GM12878 (cell line): ENCODE measurements around the gene FSTL4. TPM values are rescaled to one million over a fixed set of nuclear protein-coding genes. Genes with fewer than 3 reads are reported as not detected.

Source experiments
- ATAC-seq: fragments of 200-7000 bp; cut with Tn5 transposase; 3 replicates; pipeline ENCODE4 v1.9.1; 2020; ENCODE audit warnings: mild to moderate bottlenecking, moderate library complexity
- BruUV-seq: library from RNA; stranded (reverse); fragments of 400-500 nt; replicated peaks from 2 replicates; lab custom pipeline; 2021; lab: Mats Ljungman, UMichigan
- CTCF ChIA-PET: fragments of 300-600 bp; sonication (Branson Sonifier 250); formaldehyde crosslinking; extraction: SDS; loops from one replicate; lab custom pipeline; 2021; ENCODE audit warnings: inconsistent platforms; lab: Yijun Ruan, JAX
- POLR2A ChIA-PET: fragments of 350-600 bp; formaldehyde crosslinking; extraction: SDS; loops from one replicate; lab custom pipeline; 2021; ENCODE audit warnings: inconsistent platforms; lab: Charles Lee
- RAD21 ChIA-PET: fragments of 300-600 bp; sonication (Branson Sonifier 250); formaldehyde crosslinking; loops from one replicate; lab custom pipeline; 2023; ENCODE audit warnings: antibody characterized with exemption; ENCODE audit not compliant: unreplicated experiment; lab: Charles Lee
- SMC1A ChIA-PET: fragments of 300-600 bp; sonication (Branson Sonifier 250); formaldehyde crosslinking; loops from one replicate; lab custom pipeline; 2023; ENCODE audit not compliant: unreplicated experiment, uncharacterized antibody; lab: Charles Lee
- DNase-seq: peaks from one replicate; pipeline ENCODE4 v3.0.0-alpha.2; 2011; ENCODE audit warnings: low read depth, low spot score
- FAIRE-seq: peaks from 3 replicates; lab custom pipeline; 2011; peaks lifted over from hg19 to GRCh38; lab: Jason Lieb, UNC
- H2AFZ ChIP-seq: 2 replicates; pipeline ENCODE4 v1.6.0; 2011; ENCODE audit warnings: low read depth, low read length, control low read depth; ENCODE audit not compliant: control insufficient read depth
- H3K27ac ChIP-seq: 2 replicates; pipeline ENCODE4 v1.5.1; 2011; ENCODE audit warnings: control low read depth; ENCODE audit not compliant: control insufficient read depth, insufficient read depth
- H3K27me3 ChIP-seq, 2 experiments: replicated peaks in 1 of 2; 2 replicates each; pipeline versions ENCODE4 v1.6.0 to v1.6.1; 2011; ENCODE audit warnings: low read length in 1 of 2; ENCODE audit not compliant: control insufficient read depth in 2 of 2, insufficient read depth in 2 of 2
- H3K36me3 ChIP-seq, 2 experiments: 2 replicates each; pipeline ENCODE4 v1.5.1; 2011; ENCODE audit warnings: low read length in 1 of 2; ENCODE audit not compliant: control insufficient read depth in 2 of 2, insufficient read depth in 2 of 2
- H3K4me1 ChIP-seq: 2 replicates; pipeline ENCODE4 v1.6.1; 2011; ENCODE audit warnings: mild to moderate bottlenecking, low read length, moderate library complexity, mixed read lengths; ENCODE audit not compliant: control insufficient read depth, insufficient read depth
- H3K4me2 ChIP-seq: 2 replicates; pipeline ENCODE4 v1.6.0; 2011; ENCODE audit warnings: control low read depth; ENCODE audit not compliant: control insufficient read depth, insufficient read depth
- H3K4me3 ChIP-seq: fragments of 200-600 bp; sonication (generic); 2 replicates; pipeline ENCODE4 v1.5.1; 2016
- H3K79me2 ChIP-seq: 2 replicates; pipeline ENCODE4 v1.6.0; 2011; ENCODE audit warnings: low read length; ENCODE audit not compliant: control insufficient read depth, insufficient read depth
- H3K9ac ChIP-seq: 2 replicates; pipeline ENCODE4 v1.8.0; 2011; ENCODE audit warnings: low read length, control low read depth, mixed read lengths; ENCODE audit not compliant: control insufficient read depth, insufficient read depth
- H3K9me3 ChIP-seq: replicated peaks from 3 replicates; pipeline ENCODE4 v1.5.1; 2011; ENCODE audit warnings: mild to moderate bottlenecking, low read length; ENCODE audit not compliant: control insufficient read depth, insufficient read depth
- H4K20me1 ChIP-seq: 2 replicates; pipeline ENCODE4 v1.6.0; 2011; ENCODE audit not compliant: control insufficient read depth, insufficient read depth
- ASH2L ChIP-seq: fragments of 300-600, 200-600 bp; sonication (generic); IDR thresholded peaks from 2 replicates; pipeline ENCODE4 v1.6.1; 2017; ENCODE audit warnings: low read depth, mild to moderate bottlenecking, borderline replicate concordance
- ETV6 ChIP-seq, 2 experiments: fragments of 450-650 bp in 1 of 2; IDR thresholded peaks in 1 of 2; conservative IDR thresholded peaks in 1 of 2; 2 replicates each; pipeline ENCODE4 v1.6.1; 2014; ENCODE audit warnings: antibody characterized with exemption in 1 of 2, borderline replicate concordance in 1 of 2, low read depth in 1 of 2, mild to moderate bottlenecking in 1 of 2, moderate library complexity in 1 of 2
- LARP7 ChIP-seq: fragments of 450-650 bp; IDR thresholded peaks from 2 replicates; pipeline ENCODE4 v1.6.1; 2017; ENCODE audit warnings: mild to moderate bottlenecking
- MTA2 ChIP-seq: fragments of 450-650 bp; IDR thresholded peaks from 2 replicates; pipeline ENCODE4 v1.6.1; 2016; ENCODE audit warnings: low read depth, mild to moderate bottlenecking, moderate library complexity
- NR2C2 ChIP-seq: IDR thresholded peaks from 2 replicates; pipeline ENCODE4 v1.6.1; 2011; ENCODE audit warnings: borderline replicate concordance, low read depth; ENCODE audit not compliant: control insufficient read depth, insufficient read length
- RFX5 ChIP-seq: IDR thresholded peaks from 2 replicates; pipeline ENCODE4 v1.6.1; 2011; ENCODE audit warnings: low read depth, low read length, improper control_type of control experiment
- SUZ12 ChIP-seq: fragments of 200-600 bp; sonication (generic); IDR thresholded peaks from one replicate; pipeline ENCODE4 v1.6.1; 2018; ENCODE audit warnings: antibody characterized with exemption, mild to moderate bottlenecking; ENCODE audit not compliant: unreplicated experiment
- ZNF274 ChIP-seq: IDR thresholded peaks from one replicate; pipeline ENCODE4 v1.8.0; 2011; ENCODE audit not compliant: insufficient read length, insufficient read depth
- WGBS: methylation state at CpG from one replicate; pipeline ENCODE4 v1.1.6; 2016; ENCODE audit warnings: low lambda C conversion rate; ENCODE audit not compliant: insufficient replicate concordance, insufficient coverage; ENCODE audit errors: missing lambda C conversion rate; 5-methylcytosine and 5-hydroxymethylcytosine counted together
- in situ Hi-C: fragments of 300-500 bp; cut with MboI; formaldehyde crosslinking; loops from 9 replicates; pipeline ENCODE4 v1.14.3; 2018; ENCODE audit warnings: mixed read lengths
- intact Hi-C: fragments of 100-400 bp; cut with micrococcal nuclease; formaldehyde crosslinking; loops from one replicate; pipeline ENCODE4 v1.14.2; 2022; ENCODE audit not compliant: unreplicated experiment
- polyA plus RNA-seq, 11 experiments: library from polyadenylated mRNA; depleted of rRNA in 4 of 11; unstranded in 6 of 11; stranded (reverse) in 5 of 11; fragments of >200 nt; fragmentation: Nextera tagmentation in 4 of 11; fragmentation: Illumina TruSeq in 1 of 11; extraction: Ambion mirVana in 4 of 11; extraction: Trizol in 1 of 11; gene quantifications; 1 replicate in 1 of 11; 2 replicates in 10 of 11; pipeline versions ENCODE4 v1.2.1 to v1.2.3, GENCODE V29; 2011 to 2016; ENCODE audit warnings: inconsistent platforms in 2 of 11, missing spikeins in 2 of 11, low read depth in 1 of 11
- total RNA-seq, 4 experiments: library from RNA; depleted of rRNA in 3 of 4; stranded (reverse); fragments of >200 nt in 3 of 4; fragmentation: Illumina TruSeq in 1 of 4; extraction: Trizol in 1 of 4; gene quantifications; 2 replicates each; pipeline versions ENCODE4 v1.2.1 to v1.2.3, GENCODE V29; 2013 to 2021
- TF ChIP-seq, protein P1 (sequence below): fragments of 450-650 bp; IDR thresholded peaks from 2 replicates; pipeline ENCODE4 v1.6.1; 2014; ENCODE audit warnings: mild to moderate bottlenecking
- TF ChIP-seq, protein P2 (sequence below): IDR thresholded peaks from 2 replicates; pipeline ENCODE4 v1.6.1; 2012; ENCODE audit warnings: low read length, inconsistent platforms
- TF ChIP-seq, protein P3 (sequence below): fragments of 450-650 bp; IDR thresholded peaks from 2 replicates; pipeline ENCODE4 v1.6.1; 2016; ENCODE audit warnings: mild to moderate bottlenecking
- TF ChIP-seq, protein P4 (sequence below): fragments of 450-650 bp; IDR thresholded peaks from 2 replicates; pipeline ENCODE4 v1.6.1; 2017; ENCODE audit warnings: mild to moderate bottlenecking, low read depth, inconsistent platforms; ENCODE audit not compliant: poor library complexity, severe bottlenecking
- TF ChIP-seq, protein P5 (sequence below): IDR thresholded peaks from 2 replicates; pipeline ENCODE4 v1.6.1; 2012; ENCODE audit warnings: mild to moderate bottlenecking, low read depth, low read length

FSTL4 gene
- total and polyA plus RNA-seq, 10 of the 15 experiments (the other 5 are each of a cell fraction or from before 2014, with no cell fraction given) = 0.01 to 0.79 (median 0.21) TPM; not detected in 6

DNA sequence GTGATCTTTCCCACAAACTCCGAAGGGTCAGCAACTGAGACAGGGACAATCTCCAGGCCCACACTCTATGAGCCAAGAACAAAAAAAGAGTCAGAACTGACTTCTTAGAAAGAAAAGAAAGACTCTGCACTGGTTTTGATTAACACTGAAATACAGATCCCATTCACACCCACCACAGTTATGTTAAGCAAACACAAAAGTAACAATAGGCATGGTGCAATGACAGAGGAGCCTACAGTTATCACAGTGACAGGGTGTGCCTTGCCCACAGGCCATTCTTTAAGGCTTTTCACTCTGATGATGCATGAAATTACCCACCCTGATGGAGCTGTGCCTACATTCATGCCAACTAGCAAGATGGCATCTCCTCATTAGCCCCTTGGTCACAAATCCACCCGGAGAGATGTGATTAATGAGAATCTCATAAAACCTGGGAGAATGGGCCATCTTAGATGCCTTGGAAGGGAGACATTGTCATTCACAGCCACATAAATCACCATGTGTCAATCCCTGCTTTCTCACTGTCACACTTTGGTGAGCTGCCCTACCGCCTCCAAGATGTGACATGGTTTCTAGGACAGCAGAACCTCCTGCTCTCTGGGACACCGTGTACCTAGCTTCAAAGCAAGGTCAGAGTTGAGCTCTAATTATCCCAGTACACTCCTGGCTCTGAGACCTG lies 27.6 kb upstream of the FSTL4 start:
- no peak overlapping the region for H3K9ac ChIP-seq
- ChIA-PET RAD21 (no interaction called here), CTCF (interaction anchor here (0.8 kb wide), 1 partner anchor 22 kb away, joined by 3 read pairs; no protein-coding TSS in a partner anchor), SMC1A (no interaction called here), POLR2A (no interaction called here)
- FAIRE-seq (no peak), DNase-seq (no peak), ATAC-seq (no peak)
- whole genome bisulfite sequencing = 26% methylated on average over 4 of the region's 4 CpGs
- intact Hi-C loops = no loop called here
- no TSS peak for BruUV-seq
- no peaks in the 10 kb centered on the region for H3K9me3 ChIP-seq
- peaks cover 3 to 4% of the 10 kb centered on the region in 2 experiments; a peak in 3 of 4 replicates for H3K27me3 ChIP-seq
- no peak overlapping the region for H2AFZ ChIP-seq
- H3K4me2 ChIP-seq = no peak overlapping the region
- no peaks in the 10 kb centered on the region for H3K4me1 ChIP-seq
- no peaks in the 10 kb centered on the region for H4K20me1 ChIP-seq
- no peak overlapping the region for H3K4me3 ChIP-seq
- no peak overlapping the region for H3K27ac ChIP-seq
- in situ Hi-C loops = no loop called here
- H3K79me2 ChIP-seq = no peaks in the 10 kb centered on the region
- H3K36me3 ChIP-seq = no peaks in the 10 kb centered on the region
- TF ChIP-seq MTA2 (no peak), ZNF274 (no peak), LARP7 (no peak), ETV6 (conservative IDR thresholded peaks at IDR 0.05 in 1 of 2, IDR thresholded peaks at IDR 0.05 in 1 of 2; ENCODE audit: borderline replicate concordance in 1 of 2, low read depth in 1 of 2) (no peak), NR2C2 (no peak), ASH2L (no peak), SUZ12 (no peak), RFX5 (no peak)
- TF ChIP-seq, protein P1, sequence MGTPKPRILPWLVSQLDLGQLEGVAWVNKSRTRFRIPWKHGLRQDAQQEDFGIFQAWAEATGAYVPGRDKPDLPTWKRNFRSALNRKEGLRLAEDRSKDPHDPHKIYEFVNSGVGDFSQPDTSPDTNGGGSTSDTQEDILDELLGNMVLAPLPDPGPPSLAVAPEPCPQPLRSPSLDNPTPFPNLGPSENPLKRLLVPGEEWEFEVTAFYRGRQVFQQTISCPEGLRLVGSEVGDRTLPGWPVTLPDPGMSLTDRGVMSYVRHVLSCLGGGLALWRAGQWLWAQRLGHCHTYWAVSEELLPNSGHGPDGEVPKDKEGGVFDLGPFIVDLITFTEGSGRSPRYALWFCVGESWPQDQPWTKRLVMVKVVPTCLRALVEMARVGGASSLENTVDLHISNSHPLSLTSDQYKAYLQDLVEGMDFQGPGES = no peak
- TF ChIP-seq, protein P2, sequence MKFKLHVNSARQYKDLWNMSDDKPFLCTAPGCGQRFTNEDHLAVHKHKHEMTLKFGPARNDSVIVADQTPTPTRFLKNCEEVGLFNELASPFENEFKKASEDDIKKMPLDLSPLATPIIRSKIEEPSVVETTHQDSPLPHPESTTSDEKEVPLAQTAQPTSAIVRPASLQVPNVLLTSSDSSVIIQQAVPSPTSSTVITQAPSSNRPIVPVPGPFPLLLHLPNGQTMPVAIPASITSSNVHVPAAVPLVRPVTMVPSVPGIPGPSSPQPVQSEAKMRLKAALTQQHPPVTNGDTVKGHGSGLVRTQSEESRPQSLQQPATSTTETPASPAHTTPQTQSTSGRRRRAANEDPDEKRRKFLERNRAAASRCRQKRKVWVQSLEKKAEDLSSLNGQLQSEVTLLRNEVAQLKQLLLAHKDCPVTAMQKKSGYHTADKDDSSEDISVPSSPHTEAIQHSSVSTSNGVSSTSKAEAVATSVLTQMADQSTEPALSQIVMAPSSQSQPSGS = no peak
- TF ChIP-seq, protein P3, sequence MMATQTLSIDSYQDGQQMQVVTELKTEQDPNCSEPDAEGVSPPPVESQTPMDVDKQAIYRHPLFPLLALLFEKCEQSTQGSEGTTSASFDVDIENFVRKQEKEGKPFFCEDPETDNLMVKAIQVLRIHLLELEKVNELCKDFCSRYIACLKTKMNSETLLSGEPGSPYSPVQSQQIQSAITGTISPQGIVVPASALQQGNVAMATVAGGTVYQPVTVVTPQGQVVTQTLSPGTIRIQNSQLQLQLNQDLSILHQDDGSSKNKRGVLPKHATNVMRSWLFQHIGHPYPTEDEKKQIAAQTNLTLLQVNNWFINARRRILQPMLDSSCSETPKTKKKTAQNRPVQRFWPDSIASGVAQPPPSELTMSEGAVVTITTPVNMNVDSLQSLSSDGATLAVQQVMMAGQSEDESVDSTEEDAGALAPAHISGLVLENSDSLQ = no peak
- TF ChIP-seq, protein P4, sequence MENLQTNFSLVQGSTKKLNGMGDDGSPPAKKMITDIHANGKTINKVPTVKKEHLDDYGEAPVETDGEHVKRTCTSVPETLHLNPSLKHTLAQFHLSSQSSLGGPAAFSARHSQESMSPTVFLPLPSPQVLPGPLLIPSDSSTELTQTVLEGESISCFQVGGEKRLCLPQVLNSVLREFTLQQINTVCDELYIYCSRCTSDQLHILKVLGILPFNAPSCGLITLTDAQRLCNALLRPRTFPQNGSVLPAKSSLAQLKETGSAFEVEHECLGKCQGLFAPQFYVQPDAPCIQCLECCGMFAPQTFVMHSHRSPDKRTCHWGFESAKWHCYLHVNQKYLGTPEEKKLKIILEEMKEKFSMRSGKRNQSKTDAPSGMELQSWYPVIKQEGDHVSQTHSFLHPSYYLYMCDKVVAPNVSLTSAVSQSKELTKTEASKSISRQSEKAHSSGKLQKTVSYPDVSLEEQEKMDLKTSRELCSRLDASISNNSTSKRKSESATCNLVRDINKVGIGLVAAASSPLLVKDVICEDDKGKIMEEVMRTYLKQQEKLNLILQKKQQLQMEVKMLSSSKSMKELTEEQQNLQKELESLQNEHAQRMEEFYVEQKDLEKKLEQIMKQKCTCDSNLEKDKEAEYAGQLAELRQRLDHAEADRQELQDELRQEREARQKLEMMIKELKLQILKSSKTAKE = no peak
- TF ChIP-seq, protein P5, sequence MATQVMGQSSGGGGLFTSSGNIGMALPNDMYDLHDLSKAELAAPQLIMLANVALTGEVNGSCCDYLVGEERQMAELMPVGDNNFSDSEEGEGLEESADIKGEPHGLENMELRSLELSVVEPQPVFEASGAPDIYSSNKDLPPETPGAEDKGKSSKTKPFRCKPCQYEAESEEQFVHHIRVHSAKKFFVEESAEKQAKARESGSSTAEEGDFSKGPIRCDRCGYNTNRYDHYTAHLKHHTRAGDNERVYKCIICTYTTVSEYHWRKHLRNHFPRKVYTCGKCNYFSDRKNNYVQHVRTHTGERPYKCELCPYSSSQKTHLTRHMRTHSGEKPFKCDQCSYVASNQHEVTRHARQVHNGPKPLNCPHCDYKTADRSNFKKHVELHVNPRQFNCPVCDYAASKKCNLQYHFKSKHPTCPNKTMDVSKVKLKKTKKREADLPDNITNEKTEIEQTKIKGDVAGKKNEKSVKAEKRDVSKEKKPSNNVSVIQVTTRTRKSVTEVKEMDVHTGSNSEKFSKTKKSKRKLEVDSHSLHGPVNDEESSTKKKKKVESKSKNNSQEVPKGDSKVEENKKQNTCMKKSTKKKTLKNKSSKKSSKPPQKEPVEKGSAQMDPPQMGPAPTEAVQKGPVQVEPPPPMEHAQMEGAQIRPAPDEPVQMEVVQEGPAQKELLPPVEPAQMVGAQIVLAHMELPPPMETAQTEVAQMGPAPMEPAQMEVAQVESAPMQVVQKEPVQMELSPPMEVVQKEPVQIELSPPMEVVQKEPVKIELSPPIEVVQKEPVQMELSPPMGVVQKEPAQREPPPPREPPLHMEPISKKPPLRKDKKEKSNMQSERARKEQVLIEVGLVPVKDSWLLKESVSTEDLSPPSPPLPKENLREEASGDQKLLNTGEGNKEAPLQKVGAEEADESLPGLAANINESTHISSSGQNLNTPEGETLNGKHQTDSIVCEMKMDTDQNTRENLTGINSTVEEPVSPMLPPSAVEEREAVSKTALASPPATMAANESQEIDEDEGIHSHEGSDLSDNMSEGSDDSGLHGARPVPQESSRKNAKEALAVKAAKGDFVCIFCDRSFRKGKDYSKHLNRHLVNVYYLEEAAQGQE = no peak
